HG03571 (cell line): ENCODE measurements around the gene FRMD7.
"Not testable (repeated sequence)": the region's sequence is repeated elsewhere in the genome, so short reads cannot be mapped to it uniquely, and the experiment has no call there.

Source experiments
- ATAC-seq: cut with Tn5 transposase; IDR thresholded peaks from one replicate; pipeline ENCODE4 v1.9.1; 2021; ENCODE audit not compliant: unreplicated experiment

The FRMD7 gene

GRCh38 chrX:132093239-132093860, 34.5 kb downstream of the FRMD7 start:
- no peak for ATAC-seq

GRCh38 chrX:132092439-132093065, 35.3 kb downstream of the FRMD7 start:
- no peak for ATAC-seq

GRCh38 chrX:132090403-132091159, 37.2 kb downstream of the FRMD7 start:
- ATAC-seq: no peak

GRCh38 chrX:132088864-132089263, 39.0 kb downstream of the FRMD7 start:
- no peak for ATAC-seq

GRCh38 chrX:132086672-132087071, 41.1 kb downstream of the FRMD7 start:
- ATAC-seq: no peak

- no peak for ATAC-seq
Observed at GRCh38 chrX:132085786-132086185, 42.0 kb downstream of the FRMD7 start.

DNA sequence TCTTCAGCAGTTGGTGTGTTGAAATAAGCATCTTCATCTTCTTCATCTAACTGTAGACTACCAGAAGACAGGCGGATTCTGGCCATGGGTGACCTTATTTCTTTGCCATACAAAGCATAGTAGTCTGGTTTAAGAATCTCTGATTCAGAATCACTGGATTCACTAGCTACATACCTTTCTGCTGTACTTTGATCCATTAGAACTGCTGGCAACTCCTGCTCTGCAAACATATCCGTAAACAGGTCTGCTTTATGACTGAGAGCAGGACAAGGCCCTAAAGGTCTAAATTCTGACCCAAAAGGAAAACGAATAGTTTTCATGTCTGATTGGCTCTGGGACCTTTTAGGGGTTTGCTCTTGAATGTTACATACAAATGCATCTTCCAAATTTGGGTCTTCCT, 49.9 kb downstream of the FRMD7 start:
- no peak for ATAC-seq

- ATAC-seq: no peak
Observed at GRCh38 chrX:132077414-132077813, 50.4 kb downstream of the FRMD7 start.

DNA sequence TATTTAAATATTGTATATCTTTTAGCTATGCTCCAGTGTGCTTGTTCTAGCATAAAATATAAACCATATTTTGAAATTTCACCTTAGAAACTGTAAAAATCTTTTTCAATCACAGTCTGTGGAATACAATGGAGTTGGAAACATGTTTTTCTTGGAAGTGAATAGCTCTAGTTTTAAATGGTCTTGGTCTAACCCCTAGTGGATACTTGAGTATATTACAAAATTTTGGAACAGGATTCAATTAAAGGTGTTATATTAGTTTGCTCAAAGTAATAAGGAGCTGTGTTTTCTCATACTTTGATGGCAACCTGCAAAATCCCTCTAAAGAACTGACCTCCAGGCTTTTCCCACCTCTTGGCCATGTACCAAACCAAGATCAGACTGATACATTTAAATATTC, 56.6 kb downstream of the FRMD7 start:
- no peak for ATAC-seq

GRCh38 chrX:132068405-132068804, 59.4 kb downstream of the FRMD7 start:
- ATAC-seq: no peak

DNA sequence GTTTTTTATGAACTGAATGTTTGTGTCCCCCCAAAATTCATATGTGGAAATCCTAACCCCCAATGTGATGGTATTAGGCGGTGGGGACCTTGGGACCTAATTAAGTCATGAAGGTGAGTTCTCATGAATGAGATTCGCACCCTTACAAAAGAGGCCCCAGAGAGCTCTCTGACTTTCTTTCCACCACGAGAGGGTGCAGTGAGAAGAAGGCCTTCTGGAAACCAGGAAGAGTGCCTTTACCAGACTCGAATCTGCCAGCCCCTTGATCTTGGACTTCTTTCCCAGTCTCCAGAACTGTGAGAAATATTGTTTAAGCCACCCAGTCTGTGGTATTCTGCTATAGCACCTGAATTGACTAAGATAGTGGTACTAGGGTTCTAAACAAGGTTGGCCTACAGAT, 64.0 kb downstream of the FRMD7 start:
- ATAC-seq: no peak

- ATAC-seq: no peak
Observed at GRCh38 chrX:132063334-132063733, 64.5 kb downstream of the FRMD7 start.

DNA sequence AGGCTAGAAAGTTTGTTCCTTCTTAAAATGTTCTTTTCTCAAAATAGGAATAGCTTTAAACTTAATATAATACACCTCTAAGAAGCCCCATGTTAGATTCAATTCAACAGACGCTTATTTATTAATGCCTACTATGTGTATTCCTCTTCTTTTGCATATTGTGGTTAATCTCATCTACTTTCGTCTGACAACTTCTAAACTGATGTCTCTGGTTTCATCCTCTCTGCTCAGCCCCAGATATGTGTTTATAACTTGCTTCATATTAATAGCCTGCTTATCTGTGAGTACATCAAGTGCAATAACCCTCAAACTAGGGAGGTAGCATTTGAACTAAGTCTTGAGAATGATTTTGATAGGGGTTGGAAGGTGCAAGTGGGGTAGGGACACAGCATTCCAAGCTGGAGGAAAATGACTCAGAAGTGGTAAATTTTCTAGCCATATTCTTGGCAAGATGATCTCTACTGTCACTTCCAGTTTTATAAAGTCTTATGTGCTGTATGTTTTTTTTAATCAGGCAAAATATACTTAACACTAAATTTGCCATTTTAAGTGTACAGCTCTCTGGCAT, 67.8 kb downstream of the FRMD7 start:
- no peak for ATAC-seq

DNA sequence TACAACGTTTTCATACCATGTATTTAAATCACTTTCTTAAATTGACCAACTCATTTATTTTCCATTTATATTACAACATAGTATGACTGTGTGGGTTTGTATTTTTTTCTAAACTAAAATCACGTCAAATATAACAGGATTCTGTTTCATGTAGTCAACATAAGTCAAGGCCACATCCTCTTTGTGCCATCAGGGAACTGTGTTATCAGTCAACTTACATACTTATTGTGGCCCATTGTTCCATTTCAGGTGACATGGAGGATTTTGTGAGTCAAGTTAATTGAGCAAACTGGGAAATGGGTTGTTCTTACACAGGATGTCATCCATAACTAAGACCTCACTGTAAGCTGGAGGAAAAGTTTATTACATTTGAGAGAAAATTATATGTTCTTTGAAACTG, 68.8 kb downstream of the FRMD7 start:
- no peak for ATAC-seq

- ATAC-seq: no peak
Observed at GRCh38 chrX:132058050-132058449, 69.8 kb downstream of the FRMD7 start.

- ATAC-seq: not testable (repeated sequence)
Observed at GRCh38 chrX:132051778-132052177, 76.0 kb downstream of the FRMD7 start.

GRCh38 chrX:132046533-132046932, 81.3 kb downstream of the FRMD7 start:
- no peak for ATAC-seq

- no peak for ATAC-seq
Observed at GRCh38 chrX:132045456-132045855, 82.4 kb downstream of the FRMD7 start.

DNA sequence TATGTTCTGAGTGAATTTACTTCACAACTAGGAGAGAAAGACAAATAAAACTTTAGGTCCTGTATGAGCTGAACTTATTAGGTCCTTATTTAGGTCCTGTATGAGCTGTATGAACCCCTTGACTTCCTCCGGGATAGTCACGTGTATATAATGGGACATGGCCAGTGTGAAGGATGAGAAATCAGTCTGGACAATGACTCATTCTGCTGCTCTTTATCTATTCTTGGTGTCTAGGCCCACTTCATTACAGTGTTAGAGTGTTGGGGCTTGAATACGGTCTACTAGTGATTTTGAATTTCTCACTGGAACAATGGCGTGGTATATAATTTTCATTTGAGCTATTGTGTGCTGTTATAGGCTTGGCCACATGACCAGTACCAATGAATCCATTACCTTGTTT, 82.9 kb downstream of the FRMD7 start:
- ATAC-seq: no peak

GRCh38 chrX:132043977-132044376, 83.8 kb downstream of the FRMD7 start:
- ATAC-seq: no peak

- no peak for ATAC-seq
Observed at GRCh38 chrX:132041015-132041414, 86.8 kb downstream of the FRMD7 start.

DNA sequence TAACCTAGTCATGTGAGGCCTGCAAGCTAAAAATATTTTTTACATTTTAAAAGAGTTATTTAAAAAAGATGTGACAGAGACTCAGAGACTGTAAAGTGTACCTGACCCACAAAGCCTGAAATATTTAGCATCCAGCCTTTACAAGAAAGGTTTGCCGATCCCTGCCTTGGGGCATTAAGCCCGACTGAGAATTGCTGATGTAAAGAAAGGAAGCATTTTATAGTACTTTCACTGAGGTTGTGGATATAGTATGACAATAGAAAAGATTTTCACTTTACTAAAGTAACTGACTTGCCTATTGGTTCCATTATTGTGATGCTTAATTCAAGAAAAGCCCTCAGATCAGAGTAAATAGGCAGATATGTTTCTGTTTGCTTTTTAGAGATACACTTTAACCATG, 87.8 kb downstream of the FRMD7 start:
- no peak for ATAC-seq
